GM23338 (cell line): ENCODE measurements around the gene SIGMAR1. TPM values are rescaled to one million over a fixed set of nuclear protein-coding genes. Genes with fewer than 3 reads are reported as not detected.

Experiments used
- ATAC-seq: fragments of 200-7000 bp; cut with Tn5 transposase; 3 replicates; pipeline ENCODE4 v1.9.1; 2020
- DNase-seq: peaks from one replicate; pipeline ENCODE4 v3.0.0-alpha.2; 2015; ENCODE audit warnings: low spot score
- H2AFZ ChIP-seq: fragments of 200-600 bp; sonication (generic); 2 replicates; pipeline ENCODE4 v1.8.0; 2016; ENCODE audit warnings: antibody characterized with exemption, mild to moderate bottlenecking, moderate library complexity
- H3F3A ChIP-seq: fragments of 200-600 bp; sonication (generic); replicated peaks from 2 replicates; pipeline ENCODE4 v1.8.0; 2017; ENCODE audit warnings: antibody characterized with exemption, mixed run types, low read depth
- H3K27ac ChIP-seq: fragments of 200-600 bp; sonication (generic); 2 replicates; pipeline ENCODE4 v1.6.1; 2016; ENCODE audit warnings: low read depth
- H3K27me3 ChIP-seq: fragments of 200-600 bp; sonication (generic); 2 replicates; pipeline ENCODE4 v1.8.0; 2016; ENCODE audit warnings: mild to moderate bottlenecking, mixed run types, moderate library complexity; ENCODE audit not compliant: insufficient read depth
- H3K36me3 ChIP-seq: fragments of 200-600 bp; sonication (generic); 2 replicates; pipeline ENCODE4 v1.8.0; 2016; ENCODE audit warnings: mild to moderate bottlenecking; ENCODE audit not compliant: insufficient read depth
- H3K4me1 ChIP-seq: fragments of 200-600 bp; sonication (generic); 2 replicates; pipeline ENCODE4 v1.8.0; 2016; ENCODE audit warnings: mild to moderate bottlenecking, moderate library complexity; ENCODE audit not compliant: insufficient read depth
- H3K4me2 ChIP-seq: fragments of 200-600 bp; sonication (generic); 2 replicates; pipeline ENCODE4 v1.7.1; 2017; ENCODE audit warnings: mixed run types
- H3K4me3 ChIP-seq: fragments of 200-600 bp; sonication (generic); 2 replicates; pipeline ENCODE4 v1.6.1; 2016; ENCODE audit warnings: mixed run types
- H3K79me2 ChIP-seq: fragments of 200-600 bp; sonication (generic); replicated peaks from 2 replicates; pipeline ENCODE4 v1.8.0; 2017; ENCODE audit warnings: mild to moderate bottlenecking; ENCODE audit not compliant: insufficient read depth
- H3K9me2 ChIP-seq: fragments of 200-600 bp; sonication (generic); 2 replicates; pipeline ENCODE4 v1.8.0; 2017; ENCODE audit not compliant: insufficient read depth
- H4K20me1 ChIP-seq: fragments of 200-600 bp; sonication (generic); replicated peaks from 2 replicates; pipeline ENCODE4 v1.8.0; 2017; ENCODE audit warnings: mild to moderate bottlenecking; ENCODE audit not compliant: insufficient read depth
- H3K27ac Mint-ChIP-seq: 2 replicates; pipeline ENCODE4 v1.8.0; 2020; ENCODE audit warnings: inconsistent platforms, mild to moderate bottlenecking, moderate library complexity, mixed read lengths
- H3K27me3 Mint-ChIP-seq: 3 replicates; pipeline ENCODE4 v1.8.0; 2022; ENCODE audit warnings: low read depth, mild to moderate bottlenecking, moderate library complexity, mixed read lengths, inconsistent platforms; ENCODE audit not compliant: insufficient read depth, poor library complexity
- H3K36me3 Mint-ChIP-seq: 3 replicates; pipeline ENCODE4 v1.8.0; 2021; ENCODE audit warnings: low read depth, mild to moderate bottlenecking, inconsistent platforms, moderate library complexity, mixed read lengths
- H3K4me1 Mint-ChIP-seq: 3 replicates; pipeline ENCODE4 v1.8.0; 2020; ENCODE audit warnings: mild to moderate bottlenecking, inconsistent platforms, mixed read lengths
- H3K4me3 Mint-ChIP-seq: 3 replicates; pipeline ENCODE4 v1.8.0; 2021; ENCODE audit warnings: moderate library complexity, mild to moderate bottlenecking, inconsistent platforms, mixed read lengths
- H3K9me3 Mint-ChIP-seq: 3 replicates; pipeline ENCODE4 v1.8.0; 2020; ENCODE audit warnings: moderate library complexity, mild to moderate bottlenecking, inconsistent platforms, mixed read lengths
- CREB1 ChIP-seq: fragments of 250-450 bp; sonication (Bioruptor Pico); IDR thresholded peaks from 2 replicates; pipeline ENCODE4 v1.5.0; 2020; ENCODE audit warnings: low read depth, mild to moderate bottlenecking, moderate library complexity
- EZH2 ChIP-seq: fragments of 200-600 bp; sonication (generic); IDR thresholded peaks from one replicate; pipeline ENCODE4 v1.8.0; 2017; ENCODE audit warnings: antibody characterized with exemption, mild to moderate bottlenecking, low read depth; ENCODE audit not compliant: unreplicated experiment
- EZH2phosphoT487 ChIP-seq: fragments of 200-600 bp; sonication (generic); IDR thresholded peaks from one replicate; pipeline ENCODE4 v1.8.1; 2018; ENCODE audit warnings: antibody characterized with exemption; ENCODE audit not compliant: unreplicated experiment
- JUNB ChIP-seq: IDR thresholded peaks from one replicate; pipeline ENCODE4 v1.6.1; 2016; ENCODE audit warnings: antibody characterized with exemption; ENCODE audit not compliant: unreplicated experiment
- NANOG ChIP-seq: IDR thresholded peaks from 2 replicates; pipeline ENCODE4 v1.6.1; 2016; ENCODE audit warnings: antibody characterized with exemption, borderline replicate concordance
- POLR2AphosphoS5 ChIP-seq: IDR thresholded peaks from 2 replicates; pipeline ENCODE4 v1.6.1; 2016; ENCODE audit warnings: antibody characterized with exemption, low read depth
- REST ChIP-seq: IDR thresholded peaks from one replicate; pipeline ENCODE4 v1.6.1; 2018; ENCODE audit warnings: antibody characterized with exemption; ENCODE audit not compliant: unreplicated experiment
- ZNF114 ChIP-seq: fragments of 250-450 bp; sonication (Bioruptor Pico); IDR thresholded peaks from 2 replicates; pipeline ENCODE4 v1.5.0; 2020; ENCODE audit warnings: mild to moderate bottlenecking, moderate library complexity
- ZNF331 ChIP-seq: fragments of 250-450 bp; sonication (Bioruptor Pico); IDR thresholded peaks from 2 replicates; pipeline ENCODE4 v1.5.0; 2020; ENCODE audit warnings: low read depth, mild to moderate bottlenecking, moderate library complexity
- ZNF462 ChIP-seq: fragments of 250-450 bp; sonication (Bioruptor Pico); IDR thresholded peaks from 2 replicates; pipeline ENCODE4 v1.5.0; 2020; ENCODE audit warnings: mild to moderate bottlenecking, moderate library complexity
- long read RNA-seq: library from polyadenylated mRNA; unstranded; transcript quantifications from one replicate; pipeline ENCODE4 v2.0.0, GENCODE V29; 2020; ENCODE audit not compliant: unreplicated experiment
- polyA plus RNA-seq: library from polyadenylated mRNA; unstranded; fragments of >200 nt; fragmentation: Nextera tagmentation; extraction: Ambion mirVana; gene quantifications from 2 replicates; pipeline ENCODE4 v1.2.1, GENCODE V29; 2016
- total RNA-seq: library from RNA; depleted of rRNA; stranded (reverse); fragments of >200 nt; shearing (Covaris generic); gene quantifications from 2 replicates; pipeline ENCODE4 v1.2.3, GENCODE V29; 2014; rRNA removed

SIGMAR1 gene
- 104 and 167 TPM in 2 replicates for total RNA-seq
- 76.4 and 82.3 TPM in 2 replicates for polyA plus RNA-seq
- long read RNA-seq, transcript SIGMAR1-201 (4 exons, 1,656 nt): major isoform, 68 of 88 reads
- long read RNA-seq, partial matches to known transcripts: 2 of 88 reads
- long read RNA-seq, other reads (novel, unspliced or antisense): 12 of 88 reads

GRCh38 chr9:34637356-34638137 lies at the start of gene SIGMAR1:
Gene SIGMAR1 (minus strand): TSS chr9:34637787. CDS start chr9:34637697, 90 bp downstream.
- Histone ChIP-seq H3K36me3 (no peaks in the 10 kb centered on the region), H3K9me2 (no peaks in the 10 kb centered on the region), H3K27me3 (peaks cover 19% of the 10 kb centered on the region), H2AFZ (peak within 1 kb of the TSS; percentile 87), H3K4me1 (peaks cover 8% of the 10 kb centered on the region), H4K20me1 (peaks cover 3% of the 10 kb centered on the region), H3K4me2 (peak within 1 kb of the TSS; percentile 92), H3F3A (peaks cover 8% of the 10 kb centered on the region; the same call in 1 of the 2 replicates), H3K79me2 (peaks cover 12% of the 10 kb centered on the region; the same call in 1 of the 2 replicates), H3K4me3 (peak within 1 kb of the TSS; percentile 84), H3K27ac (no peak within 1 kb of the TSS)
- Mint-ChIP-seq H3K27me3 (peaks cover 22% of the 10 kb centered on the region), H3K36me3 (peaks cover 26% of the 10 kb centered on the region), H3K9me3 (no peaks in the 10 kb centered on the region), H3K4me1 (peaks cover 25% of the 10 kb centered on the region), H3K27ac (peak within 1 kb of the TSS; percentile 83), H3K4me3 (peak within 1 kb of the TSS; percentile 90)
- TF ChIP-seq POLR2AphosphoS5 (peak; percentile 89), JUNB (no peak)
- ATAC-seq (peak; percentile 83), DNase-seq (peak; percentile 97)

GRCh38 chr9:34686732-34687131 lies 49.1 kb upstream of the SIGMAR1 start:
- no peak overlapping the region for H2AFZ ChIP-seq
- peak overlapping the region; percentile 45; the same call in 1 of the 2 replicates for H3K4me2 ChIP-seq
- H3F3A ChIP-seq: no peaks in the 10 kb centered on the region
- no peak overlapping the region for H3K27ac Mint-ChIP-seq
- ATAC-seq: no peak
- no peak overlapping the region for H3K4me3 ChIP-seq
- H3K9me2 ChIP-seq: no peaks in the 10 kb centered on the region
- H3K27me3 ChIP-seq: no peaks in the 10 kb centered on the region
- no peak for DNase-seq
- no peaks in the 10 kb centered on the region for H3K36me3 ChIP-seq
- peaks cover 14% of the 10 kb centered on the region for H3K4me1 Mint-ChIP-seq
- peaks cover 10% of the 10 kb centered on the region for H3K4me1 ChIP-seq
- no peaks in the 10 kb centered on the region for H4K20me1 ChIP-seq
- H3K27me3 Mint-ChIP-seq: peaks cover 6% of the 10 kb centered on the region
- no peak overlapping the region for H3K4me3 Mint-ChIP-seq
- H3K27ac ChIP-seq: no peak overlapping the region
- no peaks in the 10 kb centered on the region for H3K79me2 ChIP-seq
- H3K36me3 Mint-ChIP-seq: no peaks in the 10 kb centered on the region
- no peaks in the 10 kb centered on the region for H3K9me3 Mint-ChIP-seq
- TF ChIP-seq ZNF114: no peak
- TF ChIP-seq JUNB: no peak
- TF ChIP-seq NANOG: no peak
- no peak for TF ChIP-seq EZH2
- TF ChIP-seq EZH2phosphoT487: no peak
- TF ChIP-seq ZNF462 (CRISPR knock-in tag): no peak
- TF ChIP-seq CREB1 (CRISPR knock-in tag): no peak
- TF ChIP-seq ZNF331 (CRISPR knock-in tag): no peak
- TF ChIP-seq POLR2AphosphoS5: no peak
- no peak for TF ChIP-seq REST
